HCT116 (cell line): ENCODE results near the gene GFI1. TPM values are rescaled to one million over a fixed set of nuclear protein-coding genes. Genes with fewer than 3 reads are reported as not detected.

Source experiments
- ATAC-seq: fragments of 200-7000 bp; cut with Tn5 transposase; 2 replicates; pipeline ENCODE4 v1.9.1; 2020; ENCODE audit warnings: mild to moderate bottlenecking, moderate library complexity
- BruUV-seq: library from RNA; stranded (reverse); fragments of 400-500 nt; replicated peaks from 2 replicates; lab custom pipeline; 2021; lab: Mats Ljungman, UMichigan
- CTCF ChIA-PET: fragments of 300-600 bp; sonication (Branson Sonifier 250); formaldehyde crosslinking; loops from one replicate; lab custom pipeline; 2021; ENCODE audit warnings: antibody characterized with exemption; lab: Charles Lee
- POLR2A ChIA-PET: fragments of 300-600, 350-600 bp; sonication (Branson Sonifier 250); formaldehyde crosslinking; loops from one replicate; lab custom pipeline; 2021; ENCODE audit warnings: antibody characterized with exemption; lab: Charles Lee
- RAD21 ChIA-PET, 2 experiments: fragments of 300-600 bp; sonication (Branson Sonifier 250); formaldehyde crosslinking; loops; one replicate each; lab custom pipeline; 2023; ENCODE audit warnings: low total read pairs in 2 of 2; ENCODE audit not compliant: uncharacterized antibody in 2 of 2, unreplicated experiment in 2 of 2, low non-redundant PET in 1 of 2; lab: Charles Lee
- DNase-seq: peaks from one replicate; pipeline ENCODE4 v3.0.0-alpha.2; 2010; ENCODE audit warnings: low read depth, low spot score
- H2AFZ ChIP-seq: fragments of 200-600 bp; shearing (Covaris generic), sonication (generic); 2 replicates; pipeline ENCODE4 v1.6.1; 2017; ENCODE audit warnings: low read depth, mixed run types, mixed read lengths, antibody characterized with exemption, low read length; ENCODE audit not compliant: poor library complexity, severe bottlenecking
- H3K27ac ChIP-seq: 2 replicates; pipeline ENCODE4 v1.5.1; 2012; ENCODE audit warnings: low read depth, low read length
- H3K27me3 ChIP-seq: fragments of 200-600 bp; sonication (generic); 2 replicates; pipeline ENCODE4 v1.6.1; 2016; ENCODE audit warnings: mixed run types, low read length, mixed read lengths; ENCODE audit not compliant: insufficient read depth
- H3K36me3 ChIP-seq, 2 experiments: fragments of 200-500 bp in 1 of 2; fragments of 200-600 bp in 1 of 2; sonication (Bioruptor generic) in 1 of 2; sonication (generic) in 1 of 2; 2 replicates each; pipeline versions ENCODE4 v1.5.1 to v1.6.1; 2014 to 2016; ENCODE audit warnings: low read length in 2 of 2, inconsistent platforms in 1 of 2, mixed read lengths in 1 of 2, mixed run types in 1 of 2; ENCODE audit not compliant: insufficient read depth in 2 of 2, control insufficient read depth in 1 of 2
- H3K4me1 ChIP-seq, 2 experiments: fragments of 200-600 bp in 1 of 2; sonication (generic) in 1 of 2; 2 replicates each; pipeline versions ENCODE4 v1.5.1 to v1.6.1; 2012 to 2017; ENCODE audit warnings: low read length in 2 of 2, inconsistent platforms in 1 of 2, mild to moderate bottlenecking in 1 of 2, mixed read lengths in 1 of 2, mixed run types in 1 of 2, moderate library complexity in 1 of 2; ENCODE audit not compliant: insufficient read depth in 2 of 2, control insufficient read depth in 1 of 2
- H3K4me2 ChIP-seq: fragments of 200-600 bp; sonication (generic); 2 replicates; pipeline ENCODE4 v1.6.1; 2017; ENCODE audit warnings: mixed run types, low read length, mixed read lengths
- H3K4me3 ChIP-seq, 2 experiments: fragments of 200-600 bp in 1 of 2; sonication (generic) in 1 of 2; replicated peaks in 1 of 2; 2 replicates each; pipeline ENCODE4 v1.5.1; 2011 to 2016; ENCODE audit warnings: low read length in 2 of 2, control low read depth in 1 of 2, low read depth in 1 of 2, mild to moderate bottlenecking in 1 of 2, mixed read lengths in 1 of 2, mixed run types in 1 of 2
- H3K79me2 ChIP-seq: fragments of 200-600 bp; sonication (generic); 2 replicates; pipeline ENCODE4 v1.6.1; 2017; ENCODE audit warnings: mild to moderate bottlenecking, mixed run types, low read length, moderate library complexity, mixed read lengths; ENCODE audit not compliant: insufficient read depth
- H3K9ac ChIP-seq: fragments of 200-600 bp; sonication (generic); 2 replicates; pipeline ENCODE4 v1.6.1; 2016; ENCODE audit warnings: low read length, mixed read lengths
- H3K9me2 ChIP-seq: fragments of 200-600 bp; sonication (generic), shearing (Covaris generic); 2 replicates; pipeline ENCODE4 v1.6.1; 2017; ENCODE audit warnings: mixed run types, mild to moderate bottlenecking, moderate library complexity; ENCODE audit not compliant: insufficient read depth
- H3K9me3 ChIP-seq, 2 experiments: fragments of 200-500 bp in 1 of 2; fragments of 200-600 bp in 1 of 2; sonication (Bioruptor generic) in 1 of 2; sonication (generic) in 1 of 2; 2 replicates each; pipeline ENCODE4 v1.6.1; 2014 to 2017; ENCODE audit warnings: low read length in 2 of 2, mixed read lengths in 2 of 2, inconsistent platforms in 1 of 2, low read depth in 1 of 2, mild to moderate bottlenecking in 1 of 2, mixed run types in 1 of 2, moderate library complexity in 1 of 2; ENCODE audit not compliant: control insufficient read depth in 1 of 2, insufficient read depth in 1 of 2
- H4K20me1 ChIP-seq: fragments of 200-600 bp; sonication (generic), shearing (Covaris generic); 2 replicates; pipeline ENCODE4 v1.6.1; 2017; ENCODE audit warnings: mixed run types, mild to moderate bottlenecking, moderate library complexity; ENCODE audit not compliant: insufficient read depth
- CBX3 ChIP-seq: IDR thresholded peaks from 2 replicates; pipeline ENCODE4 v1.6.1; 2012; ENCODE audit warnings: low read depth
- EGR1 ChIP-seq: IDR thresholded peaks from 2 replicates; pipeline ENCODE4 v1.6.1; 2012; ENCODE audit warnings: low read depth
- JUND ChIP-seq: IDR thresholded peaks from 2 replicates; pipeline ENCODE4 v1.6.1; 2012
- RAD21 ChIP-seq: IDR thresholded peaks from 2 replicates; pipeline ENCODE4 v1.6.1; 2012; ENCODE audit warnings: low read depth, mild to moderate bottlenecking
- SRF ChIP-seq: IDR thresholded peaks from 2 replicates; pipeline ENCODE4 v1.6.1; 2012; ENCODE audit warnings: low read depth
- YY1 ChIP-seq: IDR thresholded peaks from 2 replicates; pipeline ENCODE4 v1.6.1; 2011; ENCODE audit warnings: low read length, low read depth, moderate library complexity, mild to moderate bottlenecking; ENCODE audit not compliant: insufficient replicate concordance; ENCODE audit errors: extremely low read depth
- ZNF274 ChIP-seq: fragments of 200-500 bp; sonication (Bioruptor generic); IDR thresholded peaks from 2 replicates; pipeline ENCODE4 v1.6.1; 2014; ENCODE audit warnings: mild to moderate bottlenecking, low read depth, low read length, inconsistent platforms
- intact Hi-C: fragments of 100-400 bp; cut with micrococcal nuclease; formaldehyde crosslinking; loops from 2 replicates; pipeline ENCODE4 v1.10.0; 2022
- total RNA-seq: library from RNA; stranded (reverse); gene quantifications from one replicate; pipeline ENCODE4 v1.2.1, GENCODE V29; 2021; ENCODE audit not compliant: unreplicated experiment
- TF ChIP-seq, protein P1 (sequence below): IDR thresholded peaks from 2 replicates; pipeline ENCODE4 v1.6.1; 2012
- TF ChIP-seq, protein P2 (sequence below), 3 experiments: fragments of 200-600 bp in 1 of 3; sonication (generic) in 1 of 3; IDR thresholded peaks in 2 of 3; conservative IDR thresholded peaks in 1 of 3; 2 replicates each; pipeline ENCODE4 v1.5.1; 2012 to 2017; ENCODE audit warnings: low read depth in 2 of 3, low read length in 2 of 3, antibody characterized with exemption in 1 of 3, borderline replicate concordance in 1 of 3, control low read depth in 1 of 3, mild to moderate bottlenecking in 1 of 3, mixed read lengths in 1 of 3, mixed run types in 1 of 3, moderate library complexity in 1 of 3; ENCODE audit not compliant: insufficient read depth in 1 of 3
- TF ChIP-seq, protein P3 (sequence below): IDR thresholded peaks from 2 replicates; pipeline ENCODE4 v1.6.1; 2012
- TF ChIP-seq, protein P4 (sequence below): IDR thresholded peaks from 2 replicates; pipeline ENCODE4 v1.6.1; 2011; ENCODE audit warnings: mild to moderate bottlenecking, low read length, moderate library complexity; ENCODE audit not compliant: insufficient replicate concordance; ENCODE audit errors: extremely low read depth

GFI1 gene
- total RNA-seq, 1 experiment from 2014 or later, result 8.1 TPM

DNA sequence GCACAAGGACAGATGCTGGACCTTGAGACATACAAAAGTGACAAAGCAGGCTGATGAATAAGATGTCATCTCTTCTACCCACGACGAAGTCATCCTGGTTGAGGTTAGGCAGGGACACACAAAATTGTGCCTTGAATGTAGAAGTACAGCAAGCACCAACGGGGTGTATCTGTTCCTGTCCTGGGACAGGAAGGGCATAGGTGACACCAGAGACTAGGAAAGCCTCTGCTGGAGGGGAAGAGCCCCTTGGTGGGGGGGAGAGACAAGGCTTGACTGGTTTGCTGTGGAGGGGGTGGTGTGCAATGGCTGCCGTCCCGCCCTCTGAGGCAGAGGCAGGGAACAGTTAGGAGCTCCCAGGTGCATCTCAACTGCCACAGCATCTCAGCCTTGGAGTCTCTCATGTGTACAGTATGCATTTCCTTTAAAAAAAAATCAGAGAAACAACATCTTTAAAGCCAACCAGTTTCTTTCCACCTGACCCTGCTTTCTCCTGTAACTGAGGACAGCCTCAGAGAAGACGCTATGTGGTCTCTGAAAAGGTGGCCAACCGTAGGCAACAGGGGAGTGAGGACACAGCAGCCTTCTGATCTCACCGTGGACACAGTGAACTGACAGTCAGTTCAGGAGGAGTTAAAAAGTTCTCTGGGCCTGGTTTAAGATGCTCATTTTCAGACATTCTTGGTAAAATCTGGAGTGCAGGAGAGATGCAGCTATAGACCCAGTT lies 17.7 kb upstream of the GFI1 start:
- H2AFZ ChIP-seq, result no peak overlapping the region
- TF ChIP-seq, protein P1, sequence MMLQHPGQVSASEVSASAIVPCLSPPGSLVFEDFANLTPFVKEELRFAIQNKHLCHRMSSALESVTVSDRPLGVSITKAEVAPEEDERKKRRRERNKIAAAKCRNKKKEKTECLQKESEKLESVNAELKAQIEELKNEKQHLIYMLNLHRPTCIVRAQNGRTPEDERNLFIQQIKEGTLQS, result no peak
- TF ChIP-seq SRF (no peak), EGR1 (no peak), CBX3 (no peak), YY1 (no peak), JUND (no peak), RAD21 (no peak), ZNF274 (no peak)
- TF ChIP-seq, protein P2, sequence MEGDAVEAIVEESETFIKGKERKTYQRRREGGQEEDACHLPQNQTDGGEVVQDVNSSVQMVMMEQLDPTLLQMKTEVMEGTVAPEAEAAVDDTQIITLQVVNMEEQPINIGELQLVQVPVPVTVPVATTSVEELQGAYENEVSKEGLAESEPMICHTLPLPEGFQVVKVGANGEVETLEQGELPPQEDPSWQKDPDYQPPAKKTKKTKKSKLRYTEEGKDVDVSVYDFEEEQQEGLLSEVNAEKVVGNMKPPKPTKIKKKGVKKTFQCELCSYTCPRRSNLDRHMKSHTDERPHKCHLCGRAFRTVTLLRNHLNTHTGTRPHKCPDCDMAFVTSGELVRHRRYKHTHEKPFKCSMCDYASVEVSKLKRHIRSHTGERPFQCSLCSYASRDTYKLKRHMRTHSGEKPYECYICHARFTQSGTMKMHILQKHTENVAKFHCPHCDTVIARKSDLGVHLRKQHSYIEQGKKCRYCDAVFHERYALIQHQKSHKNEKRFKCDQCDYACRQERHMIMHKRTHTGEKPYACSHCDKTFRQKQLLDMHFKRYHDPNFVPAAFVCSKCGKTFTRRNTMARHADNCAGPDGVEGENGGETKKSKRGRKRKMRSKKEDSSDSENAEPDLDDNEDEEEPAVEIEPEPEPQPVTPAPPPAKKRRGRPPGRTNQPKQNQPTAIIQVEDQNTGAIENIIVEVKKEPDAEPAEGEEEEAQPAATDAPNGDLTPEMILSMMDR (IDR thresholded peaks at IDR 0.05 in 2 of 3, conservative IDR thresholded peaks at IDR 0.05 in 1 of 3; ENCODE audit: borderline replicate concordance in 1 of 3, insufficient read depth in 1 of 3, low read depth in 2 of 3, low read length in 2 of 3), result no peak
- TF ChIP-seq, protein P3, sequence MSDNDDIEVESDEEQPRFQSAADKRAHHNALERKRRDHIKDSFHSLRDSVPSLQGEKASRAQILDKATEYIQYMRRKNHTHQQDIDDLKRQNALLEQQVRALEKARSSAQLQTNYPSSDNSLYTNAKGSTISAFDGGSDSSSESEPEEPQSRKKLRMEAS, result no peak
- TF ChIP-seq, protein P4, sequence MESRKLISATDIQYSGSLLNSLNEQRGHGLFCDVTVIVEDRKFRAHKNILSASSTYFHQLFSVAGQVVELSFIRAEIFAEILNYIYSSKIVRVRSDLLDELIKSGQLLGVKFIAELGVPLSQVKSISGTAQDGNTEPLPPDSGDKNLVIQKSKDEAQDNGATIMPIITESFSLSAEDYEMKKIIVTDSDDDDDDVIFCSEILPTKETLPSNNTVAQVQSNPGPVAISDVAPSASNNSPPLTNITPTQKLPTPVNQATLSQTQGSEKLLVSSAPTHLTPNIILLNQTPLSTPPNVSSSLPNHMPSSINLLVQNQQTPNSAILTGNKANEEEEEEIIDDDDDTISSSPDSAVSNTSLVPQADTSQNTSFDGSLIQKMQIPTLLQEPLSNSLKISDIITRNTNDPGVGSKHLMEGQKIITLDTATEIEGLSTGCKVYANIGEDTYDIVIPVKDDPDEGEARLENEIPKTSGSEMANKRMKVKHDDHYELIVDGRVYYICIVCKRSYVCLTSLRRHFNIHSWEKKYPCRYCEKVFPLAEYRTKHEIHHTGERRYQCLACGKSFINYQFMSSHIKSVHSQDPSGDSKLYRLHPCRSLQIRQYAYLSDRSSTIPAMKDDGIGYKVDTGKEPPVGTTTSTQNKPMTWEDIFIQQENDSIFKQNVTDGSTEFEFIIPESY, result no peak
- TF ChIP-seq, all 23 proteins: peak for 0
- Histone ChIP-seq H4K20me1 (no peaks in the 10 kb centered on the region), H3K9me2 (no peaks in the 10 kb centered on the region), H3K27ac (no peak overlapping the region), H3K27me3 (no peaks in the 10 kb centered on the region), H3K79me2 (no peaks in the 10 kb centered on the region), H3K9me3 (no peaks in the 10 kb centered on the region), H3K4me1 (no peaks in the 10 kb centered on the region), H3K4me3 (no peak overlapping the region), H3K4me2 (no peak overlapping the region), H3K9ac (no peak overlapping the region), H3K36me3 (no peaks in the 10 kb centered on the region)
- DNase-seq (no peak), ATAC-seq (no peak)
- intact Hi-C loops, result no loop called here
- CTCF ChIA-PET, result no interaction called here
- BruUV-seq, result no TSS peak
- POLR2A ChIA-PET, result no interaction called here
- RAD21 ChIA-PET, result no interaction called here
